HepG2 (cell line): ENCODE measurements around the gene MAP3K14. TPM values are rescaled to one million over a fixed set of nuclear protein-coding genes. Genes with fewer than 3 reads are reported as not detected.

Source experiments
- ATAC-seq: fragments of 200-7000 bp; cut with Tn5 transposase; 3 replicates; pipeline ENCODE4 v1.9.1; 2020; ENCODE audit warnings: mild to moderate bottlenecking, moderate library complexity
- BruUV-seq: library from RNA; stranded (reverse); fragments of 400-500 nt; replicated peaks from 2 replicates; lab custom pipeline; 2021; lab: Mats Ljungman, UMichigan
- CTCF ChIA-PET: fragments of 300-600 bp; formaldehyde crosslinking; extraction: SDS; loops from one replicate; lab custom pipeline; 2021; ENCODE audit warnings: low total read pairs, inconsistent platforms, low intra/inter-chr PET ratio; lab: Yijun Ruan, JAX
- POLR2A ChIA-PET: fragments of 350-600 bp; sonication (Branson Sonifier 250); formaldehyde crosslinking; loops from one replicate; lab custom pipeline; 2020; ENCODE audit warnings: antibody characterized with exemption, inconsistent platforms; lab: Yijun Ruan, JAX
- DNase-seq: peaks from one replicate; pipeline ENCODE4 v3.0.0-alpha.2; 2015; ENCODE audit warnings: low spot score
- FAIRE-seq: peaks from 3 replicates; lab custom pipeline; 2011; peaks lifted over from hg19 to GRCh38; lab: Jason Lieb, UNC
- H2AFZ ChIP-seq: one replicate; pipeline ENCODE4 v1.6.1; 2011; ENCODE audit warnings: low read length, inconsistent platforms
- H3K27ac ChIP-seq: fragments of 300-600 bp; 3 replicates; pipeline ENCODE4 v1.8.0; 2011; ENCODE audit warnings: mixed run types, mild to moderate bottlenecking, mixed read lengths, low read length, inconsistent platforms; ENCODE audit not compliant: insufficient read depth; ENCODE audit errors: extremely low read length
- H3K27me3 ChIP-seq, 2 experiments: fragments of 200-600 bp in 1 of 2; 2 replicates in 1 of 2; 3 replicates in 1 of 2; pipeline versions ENCODE4 v1.6.0 to v1.8.0; 2011; ENCODE audit warnings: low read length in 2 of 2, mild to moderate bottlenecking in 2 of 2, moderate library complexity in 2 of 2, inconsistent platforms in 1 of 2; ENCODE audit not compliant: insufficient read depth in 2 of 2, control insufficient read depth in 1 of 2
- H3K36me3 ChIP-seq, 2 experiments: fragments of 200-600 bp in 1 of 2; replicated peaks in 1 of 2; 2 replicates in 1 of 2; 3 replicates in 1 of 2; pipeline versions ENCODE4 v1.5.1 to v1.8.0; 2011; ENCODE audit warnings: low read length in 2 of 2, inconsistent platforms in 1 of 2; ENCODE audit not compliant: insufficient read depth in 2 of 2, control insufficient read depth in 1 of 2
- H3K4me1 ChIP-seq: 2 replicates; pipeline ENCODE4 v1.5.1; 2012; ENCODE audit warnings: low read length, inconsistent platforms; ENCODE audit not compliant: insufficient read depth
- H3K4me2 ChIP-seq: 2 replicates; pipeline ENCODE4 v1.6.0; 2011; ENCODE audit warnings: low read depth, low read length, inconsistent platforms
- H3K4me3 ChIP-seq, 3 experiments: fragments of 200-600 bp in 1 of 3; sonication (generic), shearing (Covaris generic) in 1 of 3; replicated peaks in 1 of 3; 2 replicates each; pipeline ENCODE4 v1.5.1; 2011 to 2016; ENCODE audit warnings: low read length in 3 of 3, inconsistent platforms in 2 of 3, low read depth in 2 of 3, mild to moderate bottlenecking in 2 of 3, control low read depth in 1 of 3, mixed read lengths in 1 of 3; ENCODE audit not compliant: insufficient read depth in 1 of 3
- H3K79me2 ChIP-seq: one replicate; pipeline ENCODE4 v1.6.1; 2011; ENCODE audit warnings: low read length, inconsistent platforms; ENCODE audit not compliant: insufficient read depth
- H3K9ac ChIP-seq: 2 replicates; pipeline ENCODE4 v1.6.0; 2011; ENCODE audit warnings: mild to moderate bottlenecking, low read depth, low read length, inconsistent platforms; ENCODE audit not compliant: insufficient read depth
- H3K9me3 ChIP-seq: 2 replicates; pipeline ENCODE4 v1.5.1; 2012; ENCODE audit warnings: mild to moderate bottlenecking, low read length
- H4K20me1 ChIP-seq: 2 replicates; pipeline ENCODE4 v1.6.0; 2011; ENCODE audit warnings: inconsistent platforms, mild to moderate bottlenecking, low read length, moderate library complexity; ENCODE audit not compliant: insufficient read depth
- PLSCR1 ChIP-seq: sonication (generic); formaldehyde crosslinking; IDR thresholded peaks from 2 replicates; pipeline ENCODE4 v1.5.0; 2020; ENCODE audit warnings: missing genetic modification reagents, mild to moderate bottlenecking, borderline replicate concordance
- TIGD3 ChIP-seq: sonication (generic); formaldehyde crosslinking; IDR thresholded peaks from 2 replicates; pipeline ENCODE4 v1.5.1; 2020; ENCODE audit warnings: mild to moderate bottlenecking, missing genetic modification reagents, borderline replicate concordance
- WGBS: methylation state at CpG from one replicate; pipeline ENCODE4 v1.1.6; 2017; ENCODE audit warnings: low lambda C conversion rate; 5-methylcytosine and 5-hydroxymethylcytosine counted together
- in situ Hi-C: cut with HindIII; loops from 2 replicates; pipeline ENCODE4 v1.10.0; 2017; ENCODE audit warnings: low pct_unique_long_range_greater_than_20kb; ENCODE audit not compliant: extremely low pct_ligation_motif_present
- intact Hi-C: fragments of 100-400 bp; cut with micrococcal nuclease; formaldehyde crosslinking; loops from one replicate; pipeline ENCODE4 v1.10.0; 2022; ENCODE audit not compliant: unreplicated experiment
- polyA plus RNA-seq, 8 experiments: library from polyadenylated mRNA; depleted of rRNA in 3 of 8; stranded (reverse) in 7 of 8; unstranded in 1 of 8; fragments of >200 nt; fragmentation: Illumina TruSeq in 4 of 8; extraction: Trizol in 4 of 8; gene quantifications; 2 replicates each; pipeline versions ENCODE4 v1.2.1 to v1.2.3, GENCODE V29; 2011 to 2016; ENCODE audit warnings: low read depth in 4 of 8, missing spikeins in 1 of 8, mixed read lengths in 1 of 8; ENCODE audit not compliant: insufficient read depth in 1 of 8
- total RNA-seq, 5 experiments: library from RNA; depleted of rRNA; stranded (reverse); fragments of >200 nt; fragmentation: Illumina TruSeq; extraction: Trizol; gene quantifications; 2 replicates each; pipeline ENCODE4 v1.2.3, GENCODE V29; 2016; ENCODE audit warnings: low read depth in 1 of 5

The MAP3K14 gene
- total and polyA plus RNA-seq, 2 of the 13 experiments (the other 11 are each of a cell fraction or from before 2014, with no cell fraction given): 2.6 TPM

GRCh38 chr17:45246338-45246737, 70.5 kb downstream of the MAP3K14 start:
- Histone ChIP-seq H3K79me2 (no peaks in the 10 kb centered on the region), H3K9me3 (no peaks in the 10 kb centered on the region), H2AFZ (no peak overlapping the region), H3K4me2 (peak overlapping the region; percentile 96), H3K9ac (no peak overlapping the region), H3K36me3 (no peaks in the 10 kb centered on the region), H3K27ac (no peak overlapping the region), H3K27me3 (peaks cover 2 to 45% of the 10 kb centered on the region in 2 experiments; a peak in 4 of 5 replicates), H4K20me1 (no peaks in the 10 kb centered on the region), H3K4me3 (peak overlapping the region in 2 of 3 experiments; percentile 84; a peak in 3 of 6 replicates), H3K4me1 (peaks cover 40% of the 10 kb centered on the region)
- 38% methylated on average over 8 of the region's 8 CpGs for WGBS
- ChIA-PET CTCF (interaction anchor here (1.5 kb wide), 1 partner anchor 10 kb away, joined by 4 read pairs; no protein-coding TSS in a partner anchor), POLR2A (interaction anchor here (1.1 to 2.8 kb wide), 8 partner anchors 11 to 179 kb away, joined by 3 to 17 read pairs (median 6); partner anchors contain the start of genes HEXIM1, HEXIM2 and MAP3K14)
- DNase-seq: no peak
- in situ Hi-C loops: loop anchor here (5.0 kb wide), 1 partner anchor 99 kb away; the partner anchor contains the start of gene HEXIM1
- no peak for ATAC-seq
- no TSS peak for BruUV-seq
- intact Hi-C loops: no loop called here
- FAIRE-seq: no peak
- TF ChIP-seq PLSCR1 (CRISPR knock-in tag) (no peak), TIGD3 (CRISPR knock-in tag) (0 out of 2 replicates have a peak, but pooled peaks have one; percentile 8)
